ENCODE data around the gene CBX8.

DNA sequence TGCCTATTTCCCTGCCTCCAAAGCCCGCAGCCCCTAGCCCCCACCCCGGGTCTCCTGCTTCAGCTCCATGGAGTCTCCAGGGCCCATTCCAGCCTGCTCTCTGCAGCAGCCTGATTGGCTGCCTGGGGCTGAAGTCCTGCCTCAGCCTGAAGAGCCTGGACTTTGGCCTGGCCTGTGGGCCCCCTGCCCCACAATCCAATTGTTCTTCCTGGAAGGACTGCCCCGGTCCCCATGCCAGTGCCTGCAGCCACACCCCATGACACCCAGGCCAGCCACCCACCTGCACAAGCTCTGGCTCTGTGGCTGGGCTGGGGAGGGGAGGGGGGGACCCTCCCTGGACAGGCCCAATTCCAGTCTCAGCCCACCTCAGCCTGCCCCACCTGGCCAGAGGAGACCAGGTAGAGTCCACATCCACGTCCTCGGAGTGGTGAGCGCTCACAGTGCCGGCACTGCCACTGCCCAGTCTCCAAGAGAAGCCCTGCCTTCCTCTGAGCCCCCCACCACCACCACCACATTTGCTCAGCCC, 53.9 kb downstream of the CBX8 start:
- TF ChIP-seq EZH2 (IDR thresholded peaks at IDR 0.05; ENCODE audit: borderline replicate concordance, low read length), result no peak
- TF ChIP-seq, protein P1, sequence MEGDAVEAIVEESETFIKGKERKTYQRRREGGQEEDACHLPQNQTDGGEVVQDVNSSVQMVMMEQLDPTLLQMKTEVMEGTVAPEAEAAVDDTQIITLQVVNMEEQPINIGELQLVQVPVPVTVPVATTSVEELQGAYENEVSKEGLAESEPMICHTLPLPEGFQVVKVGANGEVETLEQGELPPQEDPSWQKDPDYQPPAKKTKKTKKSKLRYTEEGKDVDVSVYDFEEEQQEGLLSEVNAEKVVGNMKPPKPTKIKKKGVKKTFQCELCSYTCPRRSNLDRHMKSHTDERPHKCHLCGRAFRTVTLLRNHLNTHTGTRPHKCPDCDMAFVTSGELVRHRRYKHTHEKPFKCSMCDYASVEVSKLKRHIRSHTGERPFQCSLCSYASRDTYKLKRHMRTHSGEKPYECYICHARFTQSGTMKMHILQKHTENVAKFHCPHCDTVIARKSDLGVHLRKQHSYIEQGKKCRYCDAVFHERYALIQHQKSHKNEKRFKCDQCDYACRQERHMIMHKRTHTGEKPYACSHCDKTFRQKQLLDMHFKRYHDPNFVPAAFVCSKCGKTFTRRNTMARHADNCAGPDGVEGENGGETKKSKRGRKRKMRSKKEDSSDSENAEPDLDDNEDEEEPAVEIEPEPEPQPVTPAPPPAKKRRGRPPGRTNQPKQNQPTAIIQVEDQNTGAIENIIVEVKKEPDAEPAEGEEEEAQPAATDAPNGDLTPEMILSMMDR (conservative IDR thresholded peaks at IDR 0.05 in 1 of 2, IDR thresholded peaks at IDR 0.05 in 1 of 2; ENCODE audit: extremely low read depth in 1 of 2, insufficient read depth in 1 of 2, low read depth in 1 of 2, low read length in 2 of 2), result no peak

Data from mammary epithelial cell (primary cell).